ENCODE measurements around the gene CAPN12.

DNA sequence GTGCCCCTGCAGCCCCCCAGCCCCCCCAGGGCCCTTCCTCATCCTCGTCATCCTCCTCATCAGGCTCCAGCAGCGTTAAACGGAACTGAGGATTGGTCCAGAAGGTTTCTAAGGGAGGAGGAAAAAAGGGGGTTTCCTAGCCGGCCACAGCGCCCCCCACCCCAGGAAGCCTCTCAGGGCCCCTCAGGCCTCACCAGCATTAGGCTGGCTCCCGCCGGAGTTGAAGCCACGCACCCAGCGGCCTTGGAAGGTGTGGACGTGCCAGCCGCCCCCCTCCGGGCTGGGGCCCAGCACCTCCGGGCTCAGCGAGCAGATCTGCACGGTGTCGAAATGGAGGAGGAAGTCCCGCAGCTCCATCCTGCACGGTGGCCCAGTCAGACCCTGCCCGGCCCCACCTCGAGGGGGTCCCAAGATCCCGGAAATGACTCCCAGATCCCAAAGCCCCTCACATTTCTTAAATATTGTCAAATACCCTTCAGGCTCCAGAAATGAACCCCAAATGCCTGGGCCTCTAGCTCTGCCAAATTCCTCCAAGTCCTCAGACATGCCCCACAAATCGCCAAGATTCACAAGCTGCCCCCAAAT is 6.9 kb downstream of the CAPN12 start:
- TF ChIP-seq, protein P1, sequence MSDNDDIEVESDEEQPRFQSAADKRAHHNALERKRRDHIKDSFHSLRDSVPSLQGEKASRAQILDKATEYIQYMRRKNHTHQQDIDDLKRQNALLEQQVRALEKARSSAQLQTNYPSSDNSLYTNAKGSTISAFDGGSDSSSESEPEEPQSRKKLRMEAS (IDR thresholded peaks at IDR 0.05): no peak
- TF ChIP-seq, protein P2, sequence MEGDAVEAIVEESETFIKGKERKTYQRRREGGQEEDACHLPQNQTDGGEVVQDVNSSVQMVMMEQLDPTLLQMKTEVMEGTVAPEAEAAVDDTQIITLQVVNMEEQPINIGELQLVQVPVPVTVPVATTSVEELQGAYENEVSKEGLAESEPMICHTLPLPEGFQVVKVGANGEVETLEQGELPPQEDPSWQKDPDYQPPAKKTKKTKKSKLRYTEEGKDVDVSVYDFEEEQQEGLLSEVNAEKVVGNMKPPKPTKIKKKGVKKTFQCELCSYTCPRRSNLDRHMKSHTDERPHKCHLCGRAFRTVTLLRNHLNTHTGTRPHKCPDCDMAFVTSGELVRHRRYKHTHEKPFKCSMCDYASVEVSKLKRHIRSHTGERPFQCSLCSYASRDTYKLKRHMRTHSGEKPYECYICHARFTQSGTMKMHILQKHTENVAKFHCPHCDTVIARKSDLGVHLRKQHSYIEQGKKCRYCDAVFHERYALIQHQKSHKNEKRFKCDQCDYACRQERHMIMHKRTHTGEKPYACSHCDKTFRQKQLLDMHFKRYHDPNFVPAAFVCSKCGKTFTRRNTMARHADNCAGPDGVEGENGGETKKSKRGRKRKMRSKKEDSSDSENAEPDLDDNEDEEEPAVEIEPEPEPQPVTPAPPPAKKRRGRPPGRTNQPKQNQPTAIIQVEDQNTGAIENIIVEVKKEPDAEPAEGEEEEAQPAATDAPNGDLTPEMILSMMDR (IDR thresholded peaks at IDR 0.05 in 2 of 3, conservative IDR thresholded peaks at IDR 0.05 in 1 of 3; ENCODE audit: borderline replicate concordance in 1 of 3, insufficient read depth in 1 of 3, low read depth in 2 of 3, low read length in 2 of 3): no peak
- TF ChIP-seq EZH2 (IDR thresholded peaks at IDR 0.05): no peak
- no peak for TF ChIP-seq RAD21 (IDR thresholded peaks at IDR 0.05; ENCODE audit: low read depth)
- no peak for TF ChIP-seq EZH2phosphoT487 (IDR thresholded peaks at IDR 0.05; ENCODE audit: borderline replicate concordance)
- TF ChIP-seq CBX3 (IDR thresholded peaks at IDR 0.05; ENCODE audit: low read depth): no peak
- no peak for TF ChIP-seq YY1 (IDR thresholded peaks at IDR 0.05; ENCODE audit: extremely low read depth, insufficient replicate concordance, low read depth, low read length)
- no peak for TF ChIP-seq SP1 (IDR thresholded peaks at IDR 0.05; ENCODE audit: low read depth)
- TF ChIP-seq JUND (IDR thresholded peaks at IDR 0.05): no peak
- TF ChIP-seq, protein P3, sequence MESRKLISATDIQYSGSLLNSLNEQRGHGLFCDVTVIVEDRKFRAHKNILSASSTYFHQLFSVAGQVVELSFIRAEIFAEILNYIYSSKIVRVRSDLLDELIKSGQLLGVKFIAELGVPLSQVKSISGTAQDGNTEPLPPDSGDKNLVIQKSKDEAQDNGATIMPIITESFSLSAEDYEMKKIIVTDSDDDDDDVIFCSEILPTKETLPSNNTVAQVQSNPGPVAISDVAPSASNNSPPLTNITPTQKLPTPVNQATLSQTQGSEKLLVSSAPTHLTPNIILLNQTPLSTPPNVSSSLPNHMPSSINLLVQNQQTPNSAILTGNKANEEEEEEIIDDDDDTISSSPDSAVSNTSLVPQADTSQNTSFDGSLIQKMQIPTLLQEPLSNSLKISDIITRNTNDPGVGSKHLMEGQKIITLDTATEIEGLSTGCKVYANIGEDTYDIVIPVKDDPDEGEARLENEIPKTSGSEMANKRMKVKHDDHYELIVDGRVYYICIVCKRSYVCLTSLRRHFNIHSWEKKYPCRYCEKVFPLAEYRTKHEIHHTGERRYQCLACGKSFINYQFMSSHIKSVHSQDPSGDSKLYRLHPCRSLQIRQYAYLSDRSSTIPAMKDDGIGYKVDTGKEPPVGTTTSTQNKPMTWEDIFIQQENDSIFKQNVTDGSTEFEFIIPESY (IDR thresholded peaks at IDR 0.05; ENCODE audit: extremely low read depth, insufficient replicate concordance, low read length): no peak
- TF ChIP-seq, protein P4, sequence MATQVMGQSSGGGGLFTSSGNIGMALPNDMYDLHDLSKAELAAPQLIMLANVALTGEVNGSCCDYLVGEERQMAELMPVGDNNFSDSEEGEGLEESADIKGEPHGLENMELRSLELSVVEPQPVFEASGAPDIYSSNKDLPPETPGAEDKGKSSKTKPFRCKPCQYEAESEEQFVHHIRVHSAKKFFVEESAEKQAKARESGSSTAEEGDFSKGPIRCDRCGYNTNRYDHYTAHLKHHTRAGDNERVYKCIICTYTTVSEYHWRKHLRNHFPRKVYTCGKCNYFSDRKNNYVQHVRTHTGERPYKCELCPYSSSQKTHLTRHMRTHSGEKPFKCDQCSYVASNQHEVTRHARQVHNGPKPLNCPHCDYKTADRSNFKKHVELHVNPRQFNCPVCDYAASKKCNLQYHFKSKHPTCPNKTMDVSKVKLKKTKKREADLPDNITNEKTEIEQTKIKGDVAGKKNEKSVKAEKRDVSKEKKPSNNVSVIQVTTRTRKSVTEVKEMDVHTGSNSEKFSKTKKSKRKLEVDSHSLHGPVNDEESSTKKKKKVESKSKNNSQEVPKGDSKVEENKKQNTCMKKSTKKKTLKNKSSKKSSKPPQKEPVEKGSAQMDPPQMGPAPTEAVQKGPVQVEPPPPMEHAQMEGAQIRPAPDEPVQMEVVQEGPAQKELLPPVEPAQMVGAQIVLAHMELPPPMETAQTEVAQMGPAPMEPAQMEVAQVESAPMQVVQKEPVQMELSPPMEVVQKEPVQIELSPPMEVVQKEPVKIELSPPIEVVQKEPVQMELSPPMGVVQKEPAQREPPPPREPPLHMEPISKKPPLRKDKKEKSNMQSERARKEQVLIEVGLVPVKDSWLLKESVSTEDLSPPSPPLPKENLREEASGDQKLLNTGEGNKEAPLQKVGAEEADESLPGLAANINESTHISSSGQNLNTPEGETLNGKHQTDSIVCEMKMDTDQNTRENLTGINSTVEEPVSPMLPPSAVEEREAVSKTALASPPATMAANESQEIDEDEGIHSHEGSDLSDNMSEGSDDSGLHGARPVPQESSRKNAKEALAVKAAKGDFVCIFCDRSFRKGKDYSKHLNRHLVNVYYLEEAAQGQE (IDR thresholded peaks at IDR 0.05; ENCODE audit: low read depth): no peak
